Measurements from ENCODE around the gene ATG14. TPM values are rescaled to one million over a fixed set of nuclear protein-coding genes. Genes with fewer than 3 reads are reported as not detected.

Gene ATG14
- total and polyA plus RNA-seq, 8 donors: 3.0 to 8.1 (median 4.7) TPM

GRCh38 chr14:55339770-55340169 is 71.9 kb downstream of the ATG14 start:
- Histone ChIP-seq H3K27ac (peak overlapping the region; percentile 6 to 57 (median 25)), H3K4me3 (no peak overlapping the region), H3K36me3 (no peaks in the 10 kb centered on the region), H3K4me1 (peaks cover 11 to 24% (median 24%) of the 10 kb centered on the region in 3 donors), H3K27me3 (no peaks in the 10 kb centered on the region), H3K9me3 (no peaks in the 10 kb centered on the region)
- TF ChIP-seq CTCF (IDR thresholded peaks at IDR 0.05): no peak
- DNase-seq: no peak
- peak in 3 of 4 donors; percentile 3 to 21 (median 8) for ATAC-seq
- intact Hi-C loops (cut with DNase I): no loop called here
- no peak for FAIRE-seq
- 60 to 63% methylated on average over 2 of the region's 2 CpGs for WGBS, 2 donors

GRCh38 chr14:55336691-55337090 is 74.9 kb downstream of the ATG14 start:
- no peak for FAIRE-seq
- Histone ChIP-seq H3K27me3 (no peaks in the 10 kb centered on the region), H3K4me1 (peaks cover 15 to 48% (median 41%) of the 10 kb centered on the region in 3 donors), H3K27ac (no peak overlapping the region), H3K36me3 (no peaks in the 10 kb centered on the region), H3K9me3 (no peaks in the 10 kb centered on the region), H3K4me3 (no peak overlapping the region)
- DNase-seq: no peak
- no peak for ATAC-seq
- TF ChIP-seq CTCF (IDR thresholded peaks at IDR 0.05): no peak
- intact Hi-C loops (cut with DNase I): no loop called here
- WGBS, 2 donors: 92 to 99% methylated on average over 3 of the region's 3 CpGs

- Histone ChIP-seq H3K27ac (no peak overlapping the region), H3K27me3 (no peaks in the 10 kb centered on the region), H3K36me3 (no peaks in the 10 kb centered on the region), H3K4me3 (no peak overlapping the region), H3K9me3 (no peaks in the 10 kb centered on the region), H3K4me1 (peaks cover 15 to 45% (median 37%) of the 10 kb centered on the region in 3 donors)
- ATAC-seq (peak in 3 of 4 donors; percentile 42 to 68 (median 51)), DNase-seq (no peak), FAIRE-seq (no peak)
- TF ChIP-seq CTCF (IDR thresholded peaks at IDR 0.05): no peak
- WGBS, 2 donors: 58 to 74% methylated on average over 2 of the region's 2 CpGs
- intact Hi-C loops (cut with DNase I): no loop called here
Measured at GRCh38 chr14:55336162-55336561, 75.5 kb downstream of the ATG14 start.

DNA sequence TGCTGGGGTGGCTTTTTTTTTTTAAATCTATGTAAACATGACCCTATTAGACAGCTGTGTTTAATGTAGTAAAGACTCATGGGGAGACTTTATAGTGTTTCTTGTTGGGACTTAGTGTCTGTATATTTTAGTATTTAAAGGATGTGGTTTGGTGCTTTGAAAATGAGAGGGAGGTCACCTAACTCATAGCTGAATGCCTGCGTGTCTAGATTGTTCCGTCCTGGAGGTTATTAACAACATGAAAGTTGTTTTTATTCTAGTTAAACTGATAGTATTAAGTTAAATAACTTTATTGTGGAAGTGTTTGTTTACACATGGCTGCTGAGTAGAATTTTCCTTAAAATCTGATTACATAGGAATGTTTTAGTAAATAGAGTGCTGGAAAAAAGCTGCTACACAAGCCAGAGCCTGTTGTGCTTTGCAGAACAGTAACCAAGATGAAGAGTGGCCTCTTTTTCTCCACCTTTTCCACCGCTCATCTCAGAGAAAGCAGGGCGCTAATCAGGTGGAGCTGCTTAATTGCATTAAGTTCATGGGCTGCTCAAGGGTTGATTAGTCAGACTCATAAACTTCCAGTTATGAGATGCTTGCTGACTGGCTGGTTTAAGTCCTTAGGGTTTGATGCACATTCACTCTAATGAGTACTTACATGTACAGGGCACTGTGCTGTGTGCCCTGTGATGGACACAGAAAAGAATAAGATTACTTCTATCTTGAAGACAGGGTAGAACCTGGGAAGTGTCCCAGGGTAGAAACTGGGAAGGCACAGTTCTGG is 77.7 kb downstream of the ATG14 start:
- intact Hi-C loops (cut with DNase I): no loop called here
- TF ChIP-seq CTCF (IDR thresholded peaks at IDR 0.05): no peak
- no peaks in the 10 kb centered on the region for H3K9me3 ChIP-seq
- peak overlapping the region in 2 of 4 donors; percentile 37 to 39 for H3K27ac ChIP-seq
- DNase-seq (no peak), ATAC-seq (peak; percentile 27 to 66 (median 40)), FAIRE-seq (no peak)
- WGBS, 2 donors: 30 to 34% methylated on average over 4 of the region's 4 CpGs
- H3K4me3 ChIP-seq: no peak overlapping the region
- H3K4me1 ChIP-seq: peaks cover 5 to 28% (median 22%) of the 10 kb centered on the region in 3 donors
- H3K27me3 ChIP-seq: no peaks in the 10 kb centered on the region
- H3K36me3 ChIP-seq: no peaks in the 10 kb centered on the region

Data from pancreas (tissue), 10 donors.